Measurements from ENCODE around the gene KCNJ5. TPM values are rescaled to one million over a fixed set of nuclear protein-coding genes. Genes with fewer than 3 reads are reported as not detected.

Gene KCNJ5
- total RNA-seq, 1 experiment from 2014 or later, result 0.22 TPM

GRCh38 chr11:128886406-128887124, 4.6 kb upstream of the KCNJ5 start (continued):
- TF ChIP-seq, protein P1, sequence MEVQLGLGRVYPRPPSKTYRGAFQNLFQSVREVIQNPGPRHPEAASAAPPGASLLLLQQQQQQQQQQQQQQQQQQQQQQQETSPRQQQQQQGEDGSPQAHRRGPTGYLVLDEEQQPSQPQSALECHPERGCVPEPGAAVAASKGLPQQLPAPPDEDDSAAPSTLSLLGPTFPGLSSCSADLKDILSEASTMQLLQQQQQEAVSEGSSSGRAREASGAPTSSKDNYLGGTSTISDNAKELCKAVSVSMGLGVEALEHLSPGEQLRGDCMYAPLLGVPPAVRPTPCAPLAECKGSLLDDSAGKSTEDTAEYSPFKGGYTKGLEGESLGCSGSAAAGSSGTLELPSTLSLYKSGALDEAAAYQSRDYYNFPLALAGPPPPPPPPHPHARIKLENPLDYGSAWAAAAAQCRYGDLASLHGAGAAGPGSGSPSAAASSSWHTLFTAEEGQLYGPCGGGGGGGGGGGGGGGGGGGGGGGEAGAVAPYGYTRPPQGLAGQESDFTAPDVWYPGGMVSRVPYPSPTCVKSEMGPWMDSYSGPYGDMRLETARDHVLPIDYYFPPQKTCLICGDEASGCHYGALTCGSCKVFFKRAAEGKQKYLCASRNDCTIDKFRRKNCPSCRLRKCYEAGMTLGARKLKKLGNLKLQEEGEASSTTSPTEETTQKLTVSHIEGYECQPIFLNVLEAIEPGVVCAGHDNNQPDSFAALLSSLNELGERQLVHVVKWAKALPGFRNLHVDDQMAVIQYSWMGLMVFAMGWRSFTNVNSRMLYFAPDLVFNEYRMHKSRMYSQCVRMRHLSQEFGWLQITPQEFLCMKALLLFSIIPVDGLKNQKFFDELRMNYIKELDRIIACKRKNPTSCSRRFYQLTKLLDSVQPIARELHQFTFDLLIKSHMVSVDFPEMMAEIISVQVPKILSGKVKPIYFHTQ (CRISPR knock-in tag; IDR thresholded peaks at IDR 0.05), result no peak
- TF ChIP-seq FOXK1 (CRISPR knock-in tag; IDR thresholded peaks at IDR 0.05) (no peak), E2F1 (CRISPR knock-in tag; IDR thresholded peaks at IDR 0.05) (no peak), PRRX2 (CRISPR knock-in tag; IDR thresholded peaks at IDR 0.05) (no peak)

DNA sequence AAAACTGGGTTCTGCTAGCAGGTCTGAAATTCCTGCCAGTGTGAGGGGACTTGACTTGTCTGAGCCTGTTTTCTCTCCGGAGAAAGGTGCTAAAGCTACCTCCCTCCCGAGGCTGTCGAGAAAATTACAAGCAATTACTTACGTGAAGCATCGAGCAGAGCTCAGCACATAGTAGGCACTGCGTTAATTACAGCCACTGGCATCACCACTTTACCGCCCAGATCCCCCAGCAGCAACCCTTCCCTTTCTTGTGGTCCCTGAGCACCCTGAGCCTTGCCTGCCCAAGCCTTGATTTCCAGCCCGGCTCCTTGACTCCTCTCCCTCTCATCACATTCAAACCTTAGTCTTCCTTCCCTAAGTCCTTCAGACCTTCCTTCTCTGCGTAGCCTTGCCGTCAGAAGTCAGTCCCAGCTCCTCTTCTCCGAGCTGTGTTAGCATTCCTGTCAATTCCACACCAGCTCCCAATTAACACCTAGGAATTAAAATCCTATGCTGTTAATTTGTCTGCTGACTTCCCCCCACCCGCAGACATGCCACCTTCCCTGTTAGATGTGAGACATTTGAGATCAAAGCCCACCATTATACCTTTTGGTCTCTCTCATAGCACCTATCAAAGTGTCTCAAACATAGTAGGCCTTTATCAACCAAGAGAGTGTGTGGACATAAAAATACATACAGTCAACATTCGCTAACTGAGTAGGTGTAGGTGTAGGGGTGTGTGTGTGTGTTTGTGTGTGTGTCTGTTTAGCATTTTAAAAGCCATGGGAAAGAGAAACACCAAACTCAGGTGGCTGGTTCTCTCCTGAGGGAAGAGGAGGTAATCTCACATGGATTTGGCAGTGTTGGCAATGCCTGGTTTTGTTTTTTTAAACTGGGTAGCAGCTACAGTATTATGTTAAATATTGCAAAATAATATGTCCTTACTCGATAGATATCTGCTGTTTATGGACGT, 2.8 kb upstream of the KCNJ5 start:
- peak; percentile 48 for ATAC-seq
- ChIA-PET POLR2A (no interaction called here), CTCF (interaction anchor here (0.6 to 10.8 kb wide), 23 partner anchors 10 to 488 kb away, joined by 3 to 245 read pairs (median 5); partner anchors contain the start of gene TP53AIP1)
- no peak for DNase-seq (ENCODE audit: low spot score)
- H3K9me3 Mint-ChIP-seq, result no peaks in the 10 kb centered on the region
- H3K27me3 Mint-ChIP-seq (ENCODE audit: low read depth), result peaks cover 86% of the 10 kb centered on the region
- H3K4me1 Mint-ChIP-seq, result peaks cover 42% of the 10 kb centered on the region
- no peak overlapping the region for H3K4me3 Mint-ChIP-seq
- no peaks in the 10 kb centered on the region for H3K36me3 Mint-ChIP-seq
- no peak overlapping the region for H3K27ac Mint-ChIP-seq
- TF ChIP-seq ELF4 (CRISPR knock-in tag; IDR thresholded peaks at IDR 0.05; ENCODE audit: low read depth) (no peak), TCF7 (CRISPR knock-in tag; IDR thresholded peaks at IDR 0.05; ENCODE audit: low read depth) (no peak), HMGA2 (CRISPR knock-in tag; IDR thresholded peaks at IDR 0.05) (no peak)
- TF ChIP-seq, protein P2, sequence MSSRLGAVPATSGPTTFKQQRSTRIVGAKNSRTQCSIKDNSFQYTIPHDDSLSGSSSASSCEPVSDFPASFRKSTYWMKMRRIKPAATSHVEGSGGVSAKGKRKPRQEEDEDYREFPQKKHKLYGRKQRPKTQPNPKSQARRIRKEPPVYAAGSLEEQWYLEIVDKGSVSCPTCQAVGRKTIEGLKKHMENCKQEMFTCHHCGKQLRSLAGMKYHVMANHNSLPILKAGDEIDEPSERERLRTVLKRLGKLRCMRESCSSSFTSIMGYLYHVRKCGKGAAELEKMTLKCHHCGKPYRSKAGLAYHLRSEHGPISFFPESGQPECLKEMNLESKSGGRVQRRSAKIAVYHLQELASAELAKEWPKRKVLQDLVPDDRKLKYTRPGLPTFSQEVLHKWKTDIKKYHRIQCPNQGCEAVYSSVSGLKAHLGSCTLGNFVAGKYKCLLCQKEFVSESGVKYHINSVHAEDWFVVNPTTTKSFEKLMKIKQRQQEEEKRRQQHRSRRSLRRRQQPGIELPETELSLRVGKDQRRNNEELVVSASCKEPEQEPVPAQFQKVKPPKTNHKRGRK (CRISPR knock-in tag; IDR thresholded peaks at IDR 0.05; ENCODE audit: borderline replicate concordance), result no peak

DNA sequence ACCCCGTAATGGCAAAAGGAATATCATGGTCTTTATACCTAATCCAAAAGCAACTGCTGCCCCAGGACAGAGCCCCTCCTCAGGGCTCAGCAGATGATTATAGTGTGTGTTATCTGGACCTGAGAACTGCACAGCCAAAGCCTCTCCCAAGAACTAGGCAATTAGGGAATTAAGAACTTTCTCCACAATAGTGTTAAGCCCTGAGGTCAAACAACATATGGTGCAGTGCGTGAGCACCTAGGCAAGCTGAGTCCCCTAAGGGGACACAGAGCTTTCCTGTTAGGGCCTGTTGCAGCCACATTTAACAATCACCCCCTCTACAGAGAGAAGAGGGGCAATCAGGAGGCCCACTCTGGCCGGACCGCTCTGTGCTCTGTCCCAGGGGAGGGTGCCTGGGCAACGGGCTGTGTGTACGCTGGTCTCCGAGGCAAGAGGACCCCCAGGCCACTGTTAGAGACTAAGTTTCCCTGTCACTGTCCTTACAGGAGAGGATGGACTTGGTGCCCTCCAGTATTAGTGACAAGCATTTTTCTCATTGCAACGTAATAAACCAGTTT, 1.4 kb upstream of the KCNJ5 start:
- peak overlapping the region; percentile 77 for H3K4me3 Mint-ChIP-seq
- ATAC-seq (no peak), DNase-seq (ENCODE audit: low spot score) (no peak)
- POLR2A ChIA-PET, result interaction anchor here (0.6 kb wide), 1 partner anchor 303 kb away, joined by 3 read pairs; no protein-coding TSS in a partner anchor
- no peaks in the 10 kb centered on the region for H3K36me3 Mint-ChIP-seq
- peaks cover 42% of the 10 kb centered on the region for H3K4me1 Mint-ChIP-seq
- H3K27ac Mint-ChIP-seq, result no peak overlapping the region
- H3K27me3 Mint-ChIP-seq (ENCODE audit: low read depth), result peaks cover 98% of the 10 kb centered on the region
- TF ChIP-seq, protein P3, sequence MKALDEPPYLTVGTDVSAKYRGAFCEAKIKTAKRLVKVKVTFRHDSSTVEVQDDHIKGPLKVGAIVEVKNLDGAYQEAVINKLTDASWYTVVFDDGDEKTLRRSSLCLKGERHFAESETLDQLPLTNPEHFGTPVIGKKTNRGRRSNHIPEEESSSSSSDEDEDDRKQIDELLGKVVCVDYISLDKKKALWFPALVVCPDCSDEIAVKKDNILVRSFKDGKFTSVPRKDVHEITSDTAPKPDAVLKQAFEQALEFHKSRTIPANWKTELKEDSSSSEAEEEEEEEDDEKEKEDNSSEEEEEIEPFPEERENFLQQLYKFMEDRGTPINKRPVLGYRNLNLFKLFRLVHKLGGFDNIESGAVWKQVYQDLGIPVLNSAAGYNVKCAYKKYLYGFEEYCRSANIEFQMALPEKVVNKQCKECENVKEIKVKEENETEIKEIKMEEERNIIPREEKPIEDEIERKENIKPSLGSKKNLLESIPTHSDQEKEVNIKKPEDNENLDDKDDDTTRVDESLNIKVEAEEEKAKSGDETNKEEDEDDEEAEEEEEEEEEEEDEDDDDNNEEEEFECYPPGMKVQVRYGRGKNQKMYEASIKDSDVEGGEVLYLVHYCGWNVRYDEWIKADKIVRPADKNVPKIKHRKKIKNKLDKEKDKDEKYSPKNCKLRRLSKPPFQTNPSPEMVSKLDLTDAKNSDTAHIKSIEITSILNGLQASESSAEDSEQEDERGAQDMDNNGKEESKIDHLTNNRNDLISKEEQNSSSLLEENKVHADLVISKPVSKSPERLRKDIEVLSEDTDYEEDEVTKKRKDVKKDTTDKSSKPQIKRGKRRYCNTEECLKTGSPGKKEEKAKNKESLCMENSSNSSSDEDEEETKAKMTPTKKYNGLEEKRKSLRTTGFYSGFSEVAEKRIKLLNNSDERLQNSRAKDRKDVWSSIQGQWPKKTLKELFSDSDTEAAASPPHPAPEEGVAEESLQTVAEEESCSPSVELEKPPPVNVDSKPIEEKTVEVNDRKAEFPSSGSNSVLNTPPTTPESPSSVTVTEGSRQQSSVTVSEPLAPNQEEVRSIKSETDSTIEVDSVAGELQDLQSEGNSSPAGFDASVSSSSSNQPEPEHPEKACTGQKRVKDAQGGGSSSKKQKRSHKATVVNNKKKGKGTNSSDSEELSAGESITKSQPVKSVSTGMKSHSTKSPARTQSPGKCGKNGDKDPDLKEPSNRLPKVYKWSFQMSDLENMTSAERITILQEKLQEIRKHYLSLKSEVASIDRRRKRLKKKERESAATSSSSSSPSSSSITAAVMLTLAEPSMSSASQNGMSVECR (CRISPR knock-in tag; IDR thresholded peaks at IDR 0.05; ENCODE audit: borderline replicate concordance), result no peak
- TF ChIP-seq ZNF263 (CRISPR knock-in tag; IDR thresholded peaks at IDR 0.05; ENCODE audit: low read depth), result no peak
- TF ChIP-seq, protein P4, sequence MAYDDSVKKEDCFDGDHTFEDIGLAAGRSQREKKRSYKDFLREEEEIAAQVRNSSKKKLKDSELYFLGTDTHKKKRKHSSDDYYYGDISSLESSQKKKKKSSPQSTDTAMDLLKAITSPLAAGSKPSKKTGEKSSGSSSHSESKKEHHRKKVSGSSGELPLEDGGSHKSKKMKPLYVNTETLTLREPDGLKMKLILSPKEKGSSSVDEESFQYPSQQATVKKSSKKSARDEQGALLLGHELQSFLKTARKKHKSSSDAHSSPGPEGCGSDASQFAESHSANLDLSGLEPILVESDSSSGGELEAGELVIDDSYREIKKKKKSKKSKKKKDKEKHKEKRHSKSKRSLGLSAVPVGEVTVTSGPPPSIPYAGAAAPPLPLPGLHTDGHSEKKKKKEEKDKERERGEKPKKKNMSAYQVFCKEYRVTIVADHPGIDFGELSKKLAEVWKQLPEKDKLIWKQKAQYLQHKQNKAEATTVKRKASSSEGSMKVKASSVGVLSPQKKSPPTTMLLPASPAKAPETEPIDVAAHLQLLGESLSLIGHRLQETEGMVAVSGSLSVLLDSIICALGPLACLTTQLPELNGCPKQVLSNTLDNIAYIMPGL (CRISPR knock-in tag; IDR thresholded peaks at IDR 0.05), result no peak
- no peak for TF ChIP-seq EMX1 (CRISPR knock-in tag; IDR thresholded peaks at IDR 0.05)
- no peak for TF ChIP-seq KAT7 (CRISPR knock-in tag; IDR thresholded peaks at IDR 0.05; ENCODE audit: borderline replicate concordance)
- no peaks in the 10 kb centered on the region for H3K9me3 Mint-ChIP-seq
- CTCF ChIA-PET, result interaction anchor here (0.7 to 10.8 kb wide), 6 partner anchors 8 to 487 kb away, joined by 3 to 245 read pairs (median 16); no protein-coding TSS in a partner anchor

Measured in WTC11 (cell line).